Upper lobe of left lung (tissue), 4 donors: ENCODE data around the gene SGCD.

Source experiments
- POLR2A ChIP-seq, 4 donors: fragments of 450-650 bp; IDR thresholded peaks; one replicate each; pipeline ENCODE4 v1.5.1; 2016 to 2017; ENCODE audit warnings: antibody characterized with exemption in 4 of 4, mild to moderate bottlenecking in 2 of 4
- TF ChIP-seq, protein P1 (sequence below), 6 experiments: fragments of 450-650 bp in 4 of 6; fragments of 200-600 bp in 2 of 6; sonication (generic) in 2 of 6; IDR thresholded peaks; one replicate each; pipeline ENCODE4 v1.5.1; 2016 to 2019; ENCODE audit warnings: antibody characterized with exemption in 6 of 6

DNA sequence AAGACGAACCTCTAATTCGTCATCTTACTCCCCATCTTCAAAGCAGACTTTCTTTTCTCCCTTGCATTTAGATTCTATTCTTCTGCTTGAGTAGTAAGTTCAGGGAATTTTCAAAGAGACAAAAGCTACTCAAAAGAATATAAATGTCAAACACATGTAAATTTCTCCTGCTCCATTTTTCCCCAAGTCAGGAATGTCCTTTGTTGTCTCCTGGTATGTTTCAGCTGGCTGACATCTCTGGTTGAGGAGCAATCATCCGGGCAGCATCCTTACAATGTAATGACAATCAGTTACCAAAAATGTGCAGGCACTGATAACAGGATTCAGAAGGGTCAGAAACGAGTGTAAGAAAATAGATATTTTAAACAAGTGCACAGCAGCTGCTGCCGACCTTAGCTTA lies 475.5 kb downstream of the SGCD start:
- TF ChIP-seq, protein P1, sequence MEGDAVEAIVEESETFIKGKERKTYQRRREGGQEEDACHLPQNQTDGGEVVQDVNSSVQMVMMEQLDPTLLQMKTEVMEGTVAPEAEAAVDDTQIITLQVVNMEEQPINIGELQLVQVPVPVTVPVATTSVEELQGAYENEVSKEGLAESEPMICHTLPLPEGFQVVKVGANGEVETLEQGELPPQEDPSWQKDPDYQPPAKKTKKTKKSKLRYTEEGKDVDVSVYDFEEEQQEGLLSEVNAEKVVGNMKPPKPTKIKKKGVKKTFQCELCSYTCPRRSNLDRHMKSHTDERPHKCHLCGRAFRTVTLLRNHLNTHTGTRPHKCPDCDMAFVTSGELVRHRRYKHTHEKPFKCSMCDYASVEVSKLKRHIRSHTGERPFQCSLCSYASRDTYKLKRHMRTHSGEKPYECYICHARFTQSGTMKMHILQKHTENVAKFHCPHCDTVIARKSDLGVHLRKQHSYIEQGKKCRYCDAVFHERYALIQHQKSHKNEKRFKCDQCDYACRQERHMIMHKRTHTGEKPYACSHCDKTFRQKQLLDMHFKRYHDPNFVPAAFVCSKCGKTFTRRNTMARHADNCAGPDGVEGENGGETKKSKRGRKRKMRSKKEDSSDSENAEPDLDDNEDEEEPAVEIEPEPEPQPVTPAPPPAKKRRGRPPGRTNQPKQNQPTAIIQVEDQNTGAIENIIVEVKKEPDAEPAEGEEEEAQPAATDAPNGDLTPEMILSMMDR (IDR thresholded peaks at IDR 0.05) = no peak
- TF ChIP-seq POLR2A (IDR thresholded peaks at IDR 0.05) = no peak
